ENCODE data around the gene SUOX. TPM values are rescaled to one million over a fixed set of nuclear protein-coding genes. Genes with fewer than 3 reads are reported as not detected.

The SUOX gene
- total RNA-seq, 4 donors from 2014 or later, result 5.1 to 35.5 (median 26.7) TPM

DNA sequence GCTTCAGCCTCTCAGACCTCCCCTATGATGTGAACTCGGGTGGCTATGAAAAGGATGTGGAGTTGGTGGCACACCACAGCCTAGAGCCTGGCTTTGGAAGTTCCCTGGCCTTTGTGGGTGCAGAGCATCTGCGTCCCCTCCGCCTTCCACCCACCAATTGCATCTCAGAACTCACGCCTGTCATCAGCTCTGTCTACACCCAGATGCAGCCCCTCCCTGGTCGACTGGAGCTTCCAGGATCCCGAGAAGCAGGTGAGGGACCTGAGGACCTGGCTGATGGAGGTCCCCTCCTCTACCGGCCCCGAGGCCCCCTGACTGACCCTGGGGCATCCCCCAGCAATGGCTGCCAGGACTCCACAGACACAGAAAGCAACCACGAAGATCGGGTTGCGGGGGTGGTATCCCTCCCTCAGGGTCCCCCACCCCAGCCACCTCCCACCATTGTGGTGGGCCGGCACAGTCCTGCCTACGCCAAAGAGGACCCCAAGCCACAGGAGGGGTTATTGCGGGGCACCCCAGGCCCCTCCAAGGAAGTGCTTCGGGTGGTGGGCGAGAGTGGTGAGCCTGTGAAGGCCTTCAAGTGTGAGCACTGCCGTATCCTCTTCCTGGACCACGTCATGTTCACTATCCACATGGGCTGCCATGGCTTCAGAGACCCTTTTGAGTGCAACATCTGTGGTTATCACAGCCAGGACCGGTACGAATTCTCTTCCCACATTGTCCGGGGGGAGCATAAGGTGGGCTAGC is 37.7 kb downstream of the SUOX start:
- Histone ChIP-seq H3K9me3 (no peaks in the 10 kb centered on the region), H3K27ac (no peak overlapping the region), H3K4me3 (no peak overlapping the region), H3K27me3 (no peaks in the 10 kb centered on the region), H3K36me3 (no peaks in the 10 kb centered on the region), H3K4me1 (no peaks in the 10 kb centered on the region)
- intact Hi-C loops (cut with DNase I; ENCODE audit: low total_unique reads), result no loop called here
- no peak for DNase-seq
- TF ChIP-seq POLR2A (IDR thresholded peaks at IDR 0.05) (no peak), CTCF (IDR thresholded peaks at IDR 0.05) (no peak)

DNA sequence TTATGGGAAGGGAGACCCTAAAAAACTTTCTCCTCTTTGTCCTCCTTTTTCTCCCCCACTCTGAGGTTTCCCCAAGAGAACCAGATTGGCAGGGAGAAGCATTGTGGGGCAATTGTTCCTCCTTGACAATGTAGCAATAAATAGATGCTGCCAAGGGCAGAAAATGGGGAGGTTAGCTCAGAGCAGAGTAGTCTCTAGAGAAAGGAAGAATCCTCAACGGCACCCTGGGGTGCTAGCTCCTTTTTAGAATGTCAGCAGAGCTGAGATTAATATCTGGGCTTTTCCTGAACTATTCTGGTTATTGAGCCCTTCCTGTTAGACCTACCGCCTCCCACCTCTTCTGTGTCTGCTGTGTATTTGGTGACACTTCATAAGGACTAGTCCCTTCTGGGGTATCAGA is 40.1 kb downstream of the SUOX start:
- Histone ChIP-seq H3K27ac (no peak overlapping the region), H3K9me3 (no peaks in the 10 kb centered on the region), H3K27me3 (no peaks in the 10 kb centered on the region), H3K4me3 (no peak overlapping the region), H3K4me1 (no peaks in the 10 kb centered on the region), H3K36me3 (no peaks in the 10 kb centered on the region)
- intact Hi-C loops (cut with DNase I; ENCODE audit: low total_unique reads), result no loop called here
- TF ChIP-seq POLR2A (IDR thresholded peaks at IDR 0.05), result no peak
- TF ChIP-seq CTCF (IDR thresholded peaks at IDR 0.05), result no peak
- DNase-seq, result no peak

- Histone ChIP-seq H3K27ac (no peak overlapping the region), H3K4me1 (peaks cover 0 to 6% of the 10 kb centered on the region in 2 donors), H3K9me3 (no peaks in the 10 kb centered on the region), H3K27me3 (no peaks in the 10 kb centered on the region), H3K36me3 (no peaks in the 10 kb centered on the region), H3K4me3 (no peak overlapping the region)
- intact Hi-C loops (cut with DNase I; ENCODE audit: low total_unique reads), result no loop called here
- DNase-seq, result no peak
- TF ChIP-seq CTCF (IDR thresholded peaks at IDR 0.05) (no peak), POLR2A (IDR thresholded peaks at IDR 0.05) (no peak)
These were observed 41.1 kb downstream of the SUOX start for GRCh38 chr12:56038022-56038655.

DNA sequence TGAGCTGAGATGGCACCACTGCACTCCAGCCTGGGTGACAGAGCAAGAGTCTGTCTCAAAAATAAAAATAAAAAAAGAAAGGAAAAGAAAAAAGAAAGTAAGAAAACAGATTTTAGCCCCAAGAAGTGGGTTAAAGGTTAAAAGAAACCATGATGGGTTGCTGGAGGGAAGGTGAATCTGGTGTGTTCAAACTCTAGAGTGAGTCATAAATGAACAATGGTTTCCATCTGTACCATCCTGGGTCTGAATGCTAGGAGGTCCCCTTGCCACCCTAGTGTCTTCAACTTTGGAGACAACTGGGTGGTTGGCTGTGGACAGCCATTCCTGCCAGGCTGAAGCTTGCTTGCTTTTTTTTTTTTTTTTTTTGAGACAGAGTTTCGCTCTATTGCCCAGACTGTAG is 43.1 kb downstream of the SUOX start:
- no peaks in the 10 kb centered on the region for H3K9me3 ChIP-seq
- no peak for DNase-seq
- no peaks in the 10 kb centered on the region for H3K27me3 ChIP-seq
- intact Hi-C loops (cut with DNase I; ENCODE audit: low total_unique reads), result loop anchor here (10.0 kb wide), 1 partner anchor 45 kb away; the partner anchor contains the start of gene SUOX
- H3K4me3 ChIP-seq, result no peak overlapping the region
- H3K4me1 ChIP-seq, result peaks cover 0 to 14% of the 10 kb centered on the region in 2 donors
- TF ChIP-seq CTCF (IDR thresholded peaks at IDR 0.05) (no peak), POLR2A (IDR thresholded peaks at IDR 0.05) (no peak)
- H3K36me3 ChIP-seq, result no peaks in the 10 kb centered on the region
- no peak overlapping the region for H3K27ac ChIP-seq

GRCh38 chr12:56040963-56041551 is 44.0 kb downstream of the SUOX start:
- peak in 1 of 2 donors; percentile 24 for DNase-seq
- H3K4me1 ChIP-seq, result peaks cover 0 to 14% of the 10 kb centered on the region in 2 donors
- TF ChIP-seq CTCF (IDR thresholded peaks at IDR 0.05) (no peak), POLR2A (IDR thresholded peaks at IDR 0.05) (no peak)
- intact Hi-C loops (cut with DNase I; ENCODE audit: low total_unique reads), result loop anchor here (10.0 kb wide), 1 partner anchor 46 kb away; the partner anchor contains the start of gene SUOX
- H3K9me3 ChIP-seq, result no peaks in the 10 kb centered on the region
- no peaks in the 10 kb centered on the region for H3K36me3 ChIP-seq
- H3K27me3 ChIP-seq, result no peaks in the 10 kb centered on the region
- peak overlapping the region; percentile 72 to 79 for H3K4me3 ChIP-seq
- peak overlapping the region; percentile 91 to 92 for H3K27ac ChIP-seq

Data from uterus (tissue), 4 donors.